HEK293T (cell line): ENCODE data around the gene HDX.
"Not testable (repeated sequence)": the region's sequence is repeated elsewhere in the genome, so short reads cannot be mapped to it uniquely, and the experiment has no call there.

Source experiments
- ELF4 ChIP-seq: fragments of 450-650 bp; IDR thresholded peaks from 2 replicates; pipeline ENCODE4 v1.6.1; 2017; ENCODE audit warnings: antibody characterized with exemption
- FOXA1 ChIP-seq: fragments of 450-650 bp; IDR thresholded peaks from 2 replicates; pipeline ENCODE4 v1.6.1; 2016; ENCODE audit warnings: mild to moderate bottlenecking
- SUZ12 ChIP-seq: fragments of 450-650 bp; IDR thresholded peaks from 2 replicates; pipeline ENCODE4 v1.6.1; 2016; ENCODE audit warnings: mild to moderate bottlenecking

DNA sequence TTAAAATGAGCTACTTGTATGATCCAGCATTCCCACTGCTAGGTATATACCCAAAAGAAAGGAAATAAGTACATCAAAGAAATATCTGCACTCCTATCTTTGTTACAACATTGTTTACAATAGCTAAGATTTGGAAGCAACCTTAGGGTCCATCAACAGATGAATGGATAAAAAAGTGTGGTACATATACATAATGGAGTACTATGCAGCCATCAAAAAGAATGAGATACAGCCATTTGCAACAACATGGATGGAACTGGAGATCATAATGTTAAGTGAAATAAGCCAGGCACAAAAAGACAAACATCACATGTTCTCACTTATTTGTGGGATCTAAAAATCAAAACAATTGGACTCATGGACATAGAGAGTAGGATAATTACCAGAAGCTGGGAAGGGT, 186.3 kb downstream of the HDX start:
- not testable (repeated sequence) for TF ChIP-seq ELF4, SUZ12, FOXA1
